Hepatocyte (in vitro differentiated cells): ENCODE results near the gene GULP1.

Experiments used
- EZH2 ChIP-seq: fragments of 200-600 bp; sonication (generic); IDR thresholded peaks from 2 replicates; pipeline ENCODE4 v1.6.1; 2016; ENCODE audit warnings: antibody characterized with exemption, mild to moderate bottlenecking, borderline replicate concordance
- EZH2phosphoT487 ChIP-seq: fragments of 200-600 bp; sonication (generic); IDR thresholded peaks from one replicate; pipeline ENCODE4 v1.6.1; 2018; ENCODE audit warnings: antibody characterized with exemption, mild to moderate bottlenecking, low read depth, moderate library complexity; ENCODE audit not compliant: unreplicated experiment, severe bottlenecking
- TF ChIP-seq, protein P1 (sequence below): fragments of 200-600 bp; sonication (generic); IDR thresholded peaks from 2 replicates; pipeline ENCODE4 v1.5.1; 2016; ENCODE audit warnings: antibody characterized with exemption, mild to moderate bottlenecking; ENCODE audit not compliant: poor library complexity

DNA sequence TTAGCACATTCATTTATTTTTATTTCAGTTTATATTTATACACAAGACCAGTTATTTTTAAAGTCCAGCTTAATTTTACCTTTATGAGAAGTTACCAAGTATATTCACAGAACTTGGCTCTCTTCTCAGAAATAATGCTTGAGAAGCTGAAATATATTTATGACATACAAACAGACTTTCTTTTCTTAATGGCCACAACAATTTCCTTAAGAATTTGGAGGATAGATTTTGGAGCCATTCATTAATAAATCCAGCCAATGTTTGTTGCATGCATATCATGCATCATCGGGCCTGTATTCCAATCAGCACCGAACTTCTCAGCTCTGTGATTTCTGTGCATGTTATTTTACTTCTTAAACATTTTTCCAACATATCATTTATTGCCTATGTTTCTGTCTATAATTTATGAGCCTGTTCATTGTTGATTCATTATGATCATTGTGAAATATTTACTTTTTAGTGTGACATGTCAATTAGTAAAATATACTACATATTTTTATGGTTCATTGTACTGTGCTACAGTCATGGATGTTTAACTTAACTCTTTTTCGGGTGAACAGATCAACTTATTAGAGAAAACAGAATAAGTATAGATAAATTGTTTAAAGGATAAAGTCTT, 3.5 kb downstream of the GULP1 start:
- TF ChIP-seq, protein P1, sequence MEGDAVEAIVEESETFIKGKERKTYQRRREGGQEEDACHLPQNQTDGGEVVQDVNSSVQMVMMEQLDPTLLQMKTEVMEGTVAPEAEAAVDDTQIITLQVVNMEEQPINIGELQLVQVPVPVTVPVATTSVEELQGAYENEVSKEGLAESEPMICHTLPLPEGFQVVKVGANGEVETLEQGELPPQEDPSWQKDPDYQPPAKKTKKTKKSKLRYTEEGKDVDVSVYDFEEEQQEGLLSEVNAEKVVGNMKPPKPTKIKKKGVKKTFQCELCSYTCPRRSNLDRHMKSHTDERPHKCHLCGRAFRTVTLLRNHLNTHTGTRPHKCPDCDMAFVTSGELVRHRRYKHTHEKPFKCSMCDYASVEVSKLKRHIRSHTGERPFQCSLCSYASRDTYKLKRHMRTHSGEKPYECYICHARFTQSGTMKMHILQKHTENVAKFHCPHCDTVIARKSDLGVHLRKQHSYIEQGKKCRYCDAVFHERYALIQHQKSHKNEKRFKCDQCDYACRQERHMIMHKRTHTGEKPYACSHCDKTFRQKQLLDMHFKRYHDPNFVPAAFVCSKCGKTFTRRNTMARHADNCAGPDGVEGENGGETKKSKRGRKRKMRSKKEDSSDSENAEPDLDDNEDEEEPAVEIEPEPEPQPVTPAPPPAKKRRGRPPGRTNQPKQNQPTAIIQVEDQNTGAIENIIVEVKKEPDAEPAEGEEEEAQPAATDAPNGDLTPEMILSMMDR, result no peak
- TF ChIP-seq EZH2phosphoT487, result no peak
- no peak for TF ChIP-seq EZH2
